Measurements from ENCODE around the gene GLI1.
"Not testable (repeated sequence)": the region's sequence is repeated elsewhere in the genome, so short reads cannot be mapped to it uniquely, and the experiment has no call there.

- not testable (repeated sequence) for TF ChIP-seq POLR2AphosphoS5, CTCF (IDR thresholded peaks at IDR 0.05)
These were observed 47.0 kb downstream of the GLI1 start for GRCh38 chr12:57506541-57506940.

Measured in esophagus muscularis mucosa (tissue), 3 donors.